Neural progenitor cell (in vitro differentiated cells): ENCODE results near the gene SBF2. TPM values are rescaled to one million over a fixed set of nuclear protein-coding genes. Genes with fewer than 3 reads are reported as not detected.

ENCODE experiments used
- DNase-seq: peaks from one replicate; pipeline ENCODE4 v3.0.0-alpha.2; 2016; ENCODE audit warnings: low spot score
- H2AFZ ChIP-seq: fragments of 200-600 bp; sonication (generic); replicated peaks from 2 replicates; pipeline ENCODE4 v1.6.1; 2016; ENCODE audit warnings: antibody characterized with exemption
- H3F3A ChIP-seq: fragments of 200-600 bp; sonication (generic); 2 replicates; pipeline ENCODE4 v1.6.1; 2016; ENCODE audit warnings: antibody characterized with exemption, low read depth
- H3K27ac ChIP-seq: fragments of 200-600 bp; sonication (generic); 2 replicates; pipeline ENCODE4 v1.5.1; 2016; ENCODE audit warnings: mild to moderate bottlenecking
- H3K27me3 ChIP-seq: fragments of 200-600 bp; sonication (generic); 2 replicates; pipeline ENCODE4 v1.6.1; 2016; ENCODE audit warnings: mild to moderate bottlenecking, moderate library complexity
- H3K36me3 ChIP-seq: fragments of 200-600 bp; sonication (generic); 2 replicates; pipeline ENCODE4 v1.5.1; 2016
- H3K4me1 ChIP-seq: fragments of 200-600 bp; sonication (generic); 2 replicates; pipeline ENCODE4 v1.6.1; 2016; ENCODE audit warnings: mixed run types
- H3K4me2 ChIP-seq: fragments of 200-600 bp; sonication (generic); 2 replicates; pipeline ENCODE4 v1.6.1; 2016
- H3K4me3 ChIP-seq: fragments of 200-600 bp; sonication (generic); 2 replicates; pipeline ENCODE4 v1.5.1; 2016
- H3K79me2 ChIP-seq: fragments of 200-600 bp; sonication (generic); 2 replicates; pipeline ENCODE4 v1.6.1; 2016; ENCODE audit warnings: low read depth
- H3K9ac ChIP-seq: fragments of 200-600 bp; sonication (generic); 2 replicates; pipeline ENCODE4 v1.6.1; 2016
- H3K9me3 ChIP-seq: fragments of 200-600 bp; sonication (generic); 2 replicates; pipeline ENCODE4 v1.5.1; 2016; ENCODE audit warnings: low read depth
- H4K20me1 ChIP-seq: fragments of 200-600 bp; sonication (generic); 2 replicates; pipeline ENCODE4 v1.6.1; 2016; ENCODE audit warnings: low read depth
- H3K27ac Mint-ChIP-seq: 3 replicates; pipeline ENCODE4 v1.8.0; 2021; ENCODE audit warnings: mixed read lengths
- H3K27me3 Mint-ChIP-seq: 2 replicates; pipeline ENCODE4 v1.8.0; 2022; ENCODE audit warnings: low read depth, mild to moderate bottlenecking, inconsistent platforms, moderate library complexity, mixed read lengths; ENCODE audit not compliant: insufficient read depth
- H3K36me3 Mint-ChIP-seq: 3 replicates; pipeline ENCODE4 v1.8.0; 2021; ENCODE audit warnings: mixed read lengths
- H3K4me1 Mint-ChIP-seq: 3 replicates; pipeline ENCODE4 v1.8.0; 2021; ENCODE audit warnings: mixed read lengths
- H3K4me3 Mint-ChIP-seq: 3 replicates; pipeline ENCODE4 v1.8.0; 2021; ENCODE audit warnings: mild to moderate bottlenecking, moderate library complexity, mixed read lengths
- H3K9me3 Mint-ChIP-seq: 3 replicates; pipeline ENCODE4 v1.8.0; 2020; ENCODE audit warnings: mixed read lengths
- CTCF ChIP-seq: fragments of 200-600 bp; sonication (generic); IDR thresholded peaks from 2 replicates; pipeline ENCODE4 v1.5.1; 2017; ENCODE audit warnings: antibody characterized with exemption, mild to moderate bottlenecking
- EZH2 ChIP-seq: fragments of 200-600 bp; sonication (generic); IDR thresholded peaks from 2 replicates; pipeline ENCODE4 v1.6.1; 2017; ENCODE audit warnings: antibody characterized with exemption, mild to moderate bottlenecking, moderate library complexity
- EZH2phosphoT487 ChIP-seq: fragments of 200-600 bp; sonication (generic); IDR thresholded peaks from 2 replicates; pipeline ENCODE4 v1.6.1; 2017; ENCODE audit warnings: antibody characterized with exemption
- total RNA-seq: library from RNA; depleted of rRNA; stranded (reverse); fragments of >200 nt; gene quantifications from 2 replicates; pipeline ENCODE4 v1.2.3, GENCODE V29; 2015; ENCODE audit warnings: low replicate concordance

Gene SBF2
- total RNA-seq, 1 donor from 2014 or later, result 48.2 TPM

GRCh38 chr11:10322830-10323792 is 29.1 kb upstream of the SBF2 start:
- H2AFZ ChIP-seq, result no peak overlapping the region
- Mint-ChIP-seq H3K27me3 (no peaks in the 10 kb centered on the region), H3K4me1 (peaks cover 24% of the 10 kb centered on the region), H3K9me3 (peaks cover 3% of the 10 kb centered on the region), H3K4me3 (peak overlapping the region; percentile 16), H3K27ac (no peak overlapping the region), H3K36me3 (no peaks in the 10 kb centered on the region)
- H3K79me2 ChIP-seq, result no peaks in the 10 kb centered on the region
- H4K20me1 ChIP-seq, result no peaks in the 10 kb centered on the region
- H3F3A ChIP-seq, result peaks cover 10% of the 10 kb centered on the region
- H3K27me3 ChIP-seq, result no peaks in the 10 kb centered on the region
- no peak overlapping the region for H3K27ac ChIP-seq
- H3K4me3 ChIP-seq, result no peak overlapping the region
- no peak overlapping the region for H3K9ac ChIP-seq
- no peaks in the 10 kb centered on the region for H3K9me3 ChIP-seq
- peaks cover 22% of the 10 kb centered on the region for H3K4me1 ChIP-seq
- H3K4me2 ChIP-seq, result no peak overlapping the region
- H3K36me3 ChIP-seq, result no peaks in the 10 kb centered on the region
- DNase-seq, result peak; percentile 59
- TF ChIP-seq EZH2phosphoT487, result no peak
- TF ChIP-seq CTCF, result peak; percentile 60
- no peak for TF ChIP-seq EZH2

- Mint-ChIP-seq H3K4me1 (peaks cover 31% of the 10 kb centered on the region), H3K4me3 (no peak overlapping the region), H3K27ac (no peak overlapping the region), H3K27me3 (peaks cover 2% of the 10 kb centered on the region), H3K9me3 (peaks cover 3% of the 10 kb centered on the region), H3K36me3 (no peaks in the 10 kb centered on the region)
- H3K4me2 ChIP-seq, result no peak overlapping the region
- H3K9me3 ChIP-seq, result no peaks in the 10 kb centered on the region
- DNase-seq, result no peak
- peaks cover 29% of the 10 kb centered on the region for H3K4me1 ChIP-seq
- H3K4me3 ChIP-seq, result no peak overlapping the region
- no peak overlapping the region for H2AFZ ChIP-seq
- no peak overlapping the region for H3K9ac ChIP-seq
- H3K27me3 ChIP-seq, result no peaks in the 10 kb centered on the region
- TF ChIP-seq CTCF, result no peak
- H3K36me3 ChIP-seq, result no peaks in the 10 kb centered on the region
- no peak overlapping the region for H3K27ac ChIP-seq
- no peaks in the 10 kb centered on the region for H3K79me2 ChIP-seq
- no peaks in the 10 kb centered on the region for H4K20me1 ChIP-seq
- peaks cover 17% of the 10 kb centered on the region for H3F3A ChIP-seq
Measured at GRCh38 chr11:10322401-10322800, 28.4 kb upstream of the SBF2 start.

GRCh38 chr11:10320736-10321465 is 26.9 kb upstream of the SBF2 start:
- no peaks in the 10 kb centered on the region for H3K27me3 ChIP-seq
- no peak for TF ChIP-seq EZH2
- TF ChIP-seq EZH2phosphoT487, result no peak
- H3K9me3 ChIP-seq, result no peaks in the 10 kb centered on the region
- Mint-ChIP-seq H3K4me3 (no peak overlapping the region), H3K27me3 (peaks cover 2% of the 10 kb centered on the region), H3K4me1 (peaks cover 41% of the 10 kb centered on the region), H3K9me3 (no peaks in the 10 kb centered on the region), H3K36me3 (no peaks in the 10 kb centered on the region), H3K27ac (no peak overlapping the region)
- H3K36me3 ChIP-seq, result no peaks in the 10 kb centered on the region
- H2AFZ ChIP-seq, result no peak overlapping the region
- H3K9ac ChIP-seq, result no peak overlapping the region
- no peak for DNase-seq
- H4K20me1 ChIP-seq, result no peaks in the 10 kb centered on the region
- peaks cover 42% of the 10 kb centered on the region for H3K4me1 ChIP-seq
- H3K27ac ChIP-seq, result no peak overlapping the region
- H3K4me2 ChIP-seq, result no peak overlapping the region
- peaks cover 29% of the 10 kb centered on the region for H3F3A ChIP-seq
- no peaks in the 10 kb centered on the region for H3K79me2 ChIP-seq
- H3K4me3 ChIP-seq, result no peak overlapping the region
